ENCODE measurements around the gene PHC2.
A peak's percentile ranks its signal among the peaks of the same experiment; 100 is the strongest.

PHC2 gene

DNA sequence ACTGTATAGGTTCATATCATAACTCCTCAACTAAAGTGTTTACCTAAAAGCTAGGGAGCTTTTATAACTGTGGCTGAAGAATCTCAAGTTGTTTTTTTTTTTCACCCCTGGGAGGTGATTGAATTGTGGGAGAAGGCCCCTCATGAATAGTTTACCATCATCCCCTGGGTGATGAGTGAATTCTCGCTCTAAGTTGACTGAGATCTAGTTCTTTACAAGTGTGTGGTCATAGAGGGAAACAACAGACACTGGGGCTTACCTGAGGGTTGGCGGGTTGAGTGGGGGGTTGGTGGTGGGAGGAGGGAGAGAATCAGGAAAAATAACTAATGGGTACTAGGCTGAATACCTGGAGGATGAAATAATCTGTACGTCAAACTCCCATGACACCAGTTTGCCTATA, 33.7 kb upstream of the PHC2 start:
- H3K4me2 ChIP-seq (ENCODE audit: low read depth, low read length), result no peak overlapping the region
- no peaks in the 10 kb centered on the region for H3K9me2 ChIP-seq (replicated peaks; ENCODE audit: insufficient read depth, low read length)
- H3K4me1 ChIP-seq (ENCODE audit: low read length), result peaks cover 31% of the 10 kb centered on the region
- peaks cover 14% of the 10 kb centered on the region; the same call in 1 of the 2 replicates for H3F3A ChIP-seq (ENCODE audit: insufficient read depth, low read length)
- no peak overlapping the region for H3K9ac ChIP-seq (ENCODE audit: low read length)
- TF ChIP-seq, protein P1, sequence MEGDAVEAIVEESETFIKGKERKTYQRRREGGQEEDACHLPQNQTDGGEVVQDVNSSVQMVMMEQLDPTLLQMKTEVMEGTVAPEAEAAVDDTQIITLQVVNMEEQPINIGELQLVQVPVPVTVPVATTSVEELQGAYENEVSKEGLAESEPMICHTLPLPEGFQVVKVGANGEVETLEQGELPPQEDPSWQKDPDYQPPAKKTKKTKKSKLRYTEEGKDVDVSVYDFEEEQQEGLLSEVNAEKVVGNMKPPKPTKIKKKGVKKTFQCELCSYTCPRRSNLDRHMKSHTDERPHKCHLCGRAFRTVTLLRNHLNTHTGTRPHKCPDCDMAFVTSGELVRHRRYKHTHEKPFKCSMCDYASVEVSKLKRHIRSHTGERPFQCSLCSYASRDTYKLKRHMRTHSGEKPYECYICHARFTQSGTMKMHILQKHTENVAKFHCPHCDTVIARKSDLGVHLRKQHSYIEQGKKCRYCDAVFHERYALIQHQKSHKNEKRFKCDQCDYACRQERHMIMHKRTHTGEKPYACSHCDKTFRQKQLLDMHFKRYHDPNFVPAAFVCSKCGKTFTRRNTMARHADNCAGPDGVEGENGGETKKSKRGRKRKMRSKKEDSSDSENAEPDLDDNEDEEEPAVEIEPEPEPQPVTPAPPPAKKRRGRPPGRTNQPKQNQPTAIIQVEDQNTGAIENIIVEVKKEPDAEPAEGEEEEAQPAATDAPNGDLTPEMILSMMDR (IDR thresholded peaks at IDR 0.05; ENCODE audit: low read length), result no peak
- DNase-seq, result no peak
- H3K27me3 ChIP-seq (replicated peaks; ENCODE audit: insufficient read depth, low read length), result no peaks in the 10 kb centered on the region
- H4K20me1 ChIP-seq (ENCODE audit: insufficient read depth, low read length), result no peaks in the 10 kb centered on the region
- H2AFZ ChIP-seq (ENCODE audit: low read length), result no peak overlapping the region
- H3K36me3 ChIP-seq (replicated peaks; ENCODE audit: insufficient read depth, low read length), result no peaks in the 10 kb centered on the region
- H3K9me3 ChIP-seq (replicated peaks; ENCODE audit: insufficient read depth, low read length), result no peaks in the 10 kb centered on the region
- H3K4me3 ChIP-seq (ENCODE audit: low read length), result no peak overlapping the region
- H3K79me2 ChIP-seq (ENCODE audit: low read length), result no peaks in the 10 kb centered on the region
- no peak overlapping the region for H3K27ac ChIP-seq (ENCODE audit: low read length)

DNA sequence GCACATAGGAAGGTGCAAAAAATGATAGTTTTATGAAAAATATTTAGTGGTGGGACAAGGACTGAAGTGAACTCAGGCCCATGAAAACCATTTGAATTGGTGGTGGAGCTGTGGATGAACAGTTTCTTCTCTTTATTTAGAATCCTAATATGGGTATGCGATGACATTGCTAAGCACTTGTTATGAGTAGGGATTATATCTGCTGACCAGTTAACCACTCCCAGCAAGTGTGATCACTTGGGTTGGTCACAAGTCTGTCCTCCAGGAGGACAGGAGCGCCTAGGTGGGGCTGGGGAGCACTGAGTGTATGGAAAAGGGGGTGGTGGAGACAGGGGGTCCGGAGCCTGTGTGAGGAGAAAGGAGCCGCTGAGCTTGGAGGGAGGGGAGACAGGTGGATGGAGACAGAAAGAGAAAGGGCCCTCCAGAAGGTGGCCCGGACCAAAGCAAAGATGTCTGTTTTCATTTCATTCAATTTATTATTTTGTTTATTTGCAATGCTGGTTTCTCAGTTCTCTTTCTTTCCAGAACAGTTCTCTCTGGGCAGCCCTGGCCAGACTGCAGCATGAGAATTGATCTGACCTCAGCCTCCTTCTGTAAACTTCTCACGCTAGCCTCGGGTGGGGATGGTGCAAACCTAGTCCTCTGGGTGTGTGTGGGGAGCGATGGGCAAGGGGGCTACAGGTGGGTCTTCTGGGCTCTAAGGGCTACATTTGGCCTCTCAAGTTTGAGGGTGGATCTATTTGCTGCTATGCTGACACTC, 31.7 kb upstream of the PHC2 start:
- Histone ChIP-seq H3K9me2 (replicated peaks; ENCODE audit: insufficient read depth, low read length) (no peaks in the 10 kb centered on the region), H3F3A (ENCODE audit: insufficient read depth, low read length) (peaks cover 14% of the 10 kb centered on the region; the same call in 1 of the 2 replicates), H3K36me3 (replicated peaks; ENCODE audit: insufficient read depth, low read length) (no peaks in the 10 kb centered on the region), H3K4me3 (ENCODE audit: low read length) (no peak overlapping the region), H3K9me3 (replicated peaks; ENCODE audit: insufficient read depth, low read length) (no peaks in the 10 kb centered on the region), H3K9ac (ENCODE audit: low read length) (no peak overlapping the region), H3K27me3 (replicated peaks; ENCODE audit: insufficient read depth, low read length) (no peaks in the 10 kb centered on the region), H2AFZ (ENCODE audit: low read length) (no peak overlapping the region), H3K4me1 (ENCODE audit: low read length) (peaks cover 34% of the 10 kb centered on the region), H3K27ac (ENCODE audit: low read length) (no peak overlapping the region), H4K20me1 (ENCODE audit: insufficient read depth, low read length) (no peaks in the 10 kb centered on the region), H3K4me2 (ENCODE audit: low read depth, low read length) (no peak overlapping the region), H3K79me2 (ENCODE audit: low read length) (no peaks in the 10 kb centered on the region)
- TF ChIP-seq, protein P1 (IDR thresholded peaks at IDR 0.05; ENCODE audit: low read length), result no peak
- TF ChIP-seq EZH2phosphoT487 (IDR thresholded peaks at IDR 0.05; ENCODE audit: low read length), result no peak
- TF ChIP-seq EZH2 (optimal IDR thresholded peaks at IDR 0.05; ENCODE audit: low read depth, low read length), result no peak
- no peak for DNase-seq

DNA sequence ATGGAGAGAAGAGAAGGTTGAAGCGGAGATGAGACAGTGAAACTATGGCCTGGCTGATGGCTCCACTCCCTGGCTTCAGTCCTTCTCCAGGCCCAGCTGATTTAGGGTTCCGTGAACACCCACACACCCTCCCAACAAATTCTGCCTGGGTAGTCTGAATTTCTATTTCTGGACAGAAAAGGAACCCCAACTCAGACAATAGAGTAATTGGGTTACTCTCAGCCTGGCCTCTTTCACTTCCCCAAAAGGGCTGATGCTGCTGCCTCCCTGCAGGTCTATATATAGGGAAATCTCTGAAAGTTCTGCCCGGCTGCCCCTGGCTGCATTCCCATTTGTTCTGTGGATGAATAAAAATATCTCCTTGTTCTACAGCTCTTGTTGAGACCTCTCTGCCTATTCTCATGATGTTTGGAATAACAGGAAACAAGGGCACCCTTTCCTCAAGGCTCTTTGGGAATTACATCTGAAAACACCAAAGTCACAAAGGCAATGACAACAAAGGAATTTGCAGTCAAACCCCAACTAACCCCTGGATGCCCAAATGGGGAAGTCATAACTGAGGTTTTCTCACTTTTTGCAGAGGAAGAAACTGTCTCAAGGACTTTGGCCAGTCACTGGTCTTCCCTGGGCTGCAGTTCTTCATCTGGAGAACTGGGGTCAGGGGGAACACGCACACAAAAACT, 30.2 kb upstream of the PHC2 start:
- Histone ChIP-seq H3K4me2 (ENCODE audit: low read depth, low read length) (peak overlapping the region; percentile 68; the same call in 1 of the 2 replicates), H3K36me3 (replicated peaks; ENCODE audit: insufficient read depth, low read length) (no peaks in the 10 kb centered on the region), H3F3A (ENCODE audit: insufficient read depth, low read length) (peaks cover 14% of the 10 kb centered on the region; the same call in 1 of the 2 replicates), H3K4me1 (ENCODE audit: low read length) (peaks cover 34% of the 10 kb centered on the region), H3K79me2 (ENCODE audit: low read length) (no peaks in the 10 kb centered on the region), H3K4me3 (ENCODE audit: low read length) (peak overlapping the region; percentile 26; the same call in 1 of the 2 replicates), H3K9me3 (replicated peaks; ENCODE audit: insufficient read depth, low read length) (no peaks in the 10 kb centered on the region), H3K27me3 (replicated peaks; ENCODE audit: insufficient read depth, low read length) (no peaks in the 10 kb centered on the region), H3K27ac (ENCODE audit: low read length) (peak overlapping the region; percentile 68), H2AFZ (ENCODE audit: low read length) (0 out of 2 replicates have a peak overlapping the region, but pooled peaks have one; percentile 36), H4K20me1 (ENCODE audit: insufficient read depth, low read length) (no peaks in the 10 kb centered on the region), H3K9ac (ENCODE audit: low read length) (peak overlapping the region; percentile 32; the same call in 1 of the 2 replicates), H3K9me2 (replicated peaks; ENCODE audit: insufficient read depth, low read length) (no peaks in the 10 kb centered on the region)
- TF ChIP-seq, protein P1 (IDR thresholded peaks at IDR 0.05; ENCODE audit: low read length), result no peak
- TF ChIP-seq EZH2phosphoT487 (IDR thresholded peaks at IDR 0.05; ENCODE audit: low read length) (no peak), EZH2 (optimal IDR thresholded peaks at IDR 0.05; ENCODE audit: low read depth, low read length) (no peak)
- DNase-seq, result peak; percentile 45
